Measurements from ENCODE around the gene SYNE3.

- TF ChIP-seq EZH2 (IDR thresholded peaks at IDR 0.05) (no peak), FOXP2 (optimal IDR thresholded peaks at IDR 0.05; ENCODE audit: control extremely low read depth, extremely low read length, insufficient read depth) (no peak)
Measured at GRCh38 chr14:95559203-95559602, 42.8 kb upstream of the SYNE3 start.

Data from SK-N-MC (cell line).